HEK293T (cell line): ENCODE results near the gene DAPK1.

Experiments
- ARNT ChIP-seq: fragments of 450-650 bp; IDR thresholded peaks from 2 replicates; pipeline ENCODE4 v1.6.1; 2017; ENCODE audit warnings: mild to moderate bottlenecking
- BHLHE40 ChIP-seq: fragments of 450-650 bp; IDR thresholded peaks from 2 replicates; pipeline ENCODE4 v1.6.1; 2016; ENCODE audit warnings: mild to moderate bottlenecking, moderate library complexity, borderline replicate concordance
- CTBP1 ChIP-seq: fragments of 450-650 bp; IDR thresholded peaks from 2 replicates; pipeline ENCODE4 v1.6.1; 2016; ENCODE audit warnings: borderline replicate concordance
- ELF4 ChIP-seq: fragments of 450-650 bp; IDR thresholded peaks from 2 replicates; pipeline ENCODE4 v1.6.1; 2017; ENCODE audit warnings: antibody characterized with exemption
- FOXA1 ChIP-seq: fragments of 450-650 bp; IDR thresholded peaks from 2 replicates; pipeline ENCODE4 v1.6.1; 2016; ENCODE audit warnings: mild to moderate bottlenecking
- FOXK2 ChIP-seq: fragments of 450-650 bp; IDR thresholded peaks from 2 replicates; pipeline ENCODE4 v1.6.1; 2016; ENCODE audit warnings: mild to moderate bottlenecking
- FOXM1 ChIP-seq: fragments of 450-650 bp; IDR thresholded peaks from 2 replicates; pipeline ENCODE4 v1.6.1; 2017; ENCODE audit warnings: mild to moderate bottlenecking, borderline replicate concordance
- HDGF ChIP-seq: fragments of 450-650 bp; IDR thresholded peaks from 2 replicates; pipeline ENCODE4 v1.6.1; 2017; ENCODE audit warnings: antibody characterized with exemption, borderline replicate concordance
- L3MBTL2 ChIP-seq: fragments of 450-650 bp; conservative IDR thresholded peaks from 2 replicates; pipeline ENCODE4 v1.6.1; 2016; ENCODE audit warnings: mild to moderate bottlenecking
- NFRKB ChIP-seq: fragments of 450-650 bp; IDR thresholded peaks from 2 replicates; pipeline ENCODE4 v1.6.1; 2016; ENCODE audit warnings: mild to moderate bottlenecking, moderate library complexity
- SP1 ChIP-seq: fragments of 450-650 bp; IDR thresholded peaks from 2 replicates; pipeline ENCODE4 v1.6.1; 2017
- SUZ12 ChIP-seq: fragments of 450-650 bp; IDR thresholded peaks from 2 replicates; pipeline ENCODE4 v1.6.1; 2016; ENCODE audit warnings: mild to moderate bottlenecking
- TARDBP ChIP-seq: fragments of 450-650 bp; IDR thresholded peaks from 2 replicates; pipeline ENCODE4 v1.6.1; 2016
- ZNF384 ChIP-seq: fragments of 450-650 bp; IDR thresholded peaks from 2 replicates; pipeline ENCODE4 v1.6.1; 2016

GRCh38 chr9:87471746-87472145 lies 25.9 kb upstream of the DAPK1 start:
- no peak for TF ChIP-seq FOXA1
- TF ChIP-seq FOXM1, result no peak
- no peak for TF ChIP-seq FOXK2
- TF ChIP-seq ELF4, result no peak
- no peak for TF ChIP-seq TARDBP
- no peak for TF ChIP-seq ARNT
- no peak for TF ChIP-seq CTBP1
- no peak for TF ChIP-seq SP1
- TF ChIP-seq L3MBTL2, result no peak
- no peak for TF ChIP-seq SUZ12
- TF ChIP-seq HDGF, result no peak
- no peak for TF ChIP-seq ZNF384
- no peak for TF ChIP-seq BHLHE40
- no peak for TF ChIP-seq NFRKB
